Left ventricle myocardium superior (tissue), 1 donor: Measurements from ENCODE around the gene CTBP2. TPM values are rescaled to one million over a fixed set of nuclear protein-coding genes. Genes with fewer than 3 reads are reported as not detected.
"Not testable (repeated sequence)": the region's sequence is repeated elsewhere in the genome, so short reads cannot be mapped to it uniquely, and the experiment has no call there.

Source experiments
- ATAC-seq: fragments of 200-7000 bp; cut with Tn5 transposase; one replicate; pipeline ENCODE4 v1.9.1; 2020; ENCODE audit warnings: mild to moderate bottlenecking, moderate library complexity
- DNase-seq: peaks from one replicate; pipeline ENCODE4 v3.0.0-alpha.2; 2020
- intact Hi-C: fragments of 100-400 bp; cut with micrococcal nuclease; formaldehyde crosslinking; loops from one replicate; pipeline ENCODE4 v1.11.0; 2022
- total RNA-seq: library from RNA; stranded (reverse); fragmentation: NEBNext Ultra II Directional; extraction: Animal tissue kit (Norgen Biotek cat#: 25700); gene quantifications from one replicate; pipeline ENCODE4 v1.2.1, GENCODE V29; 2021
- donor health status: DM: no; HTN: yes; CAD: no; lungs with severe emphysema.

CTBP2 gene
- total RNA-seq, 1 donor from 2014 or later, result 29.3 TPM

GRCh38 chr10:125082881-125083575 is 77.3 kb downstream of the CTBP2 start:
- intact Hi-C loops, result loop anchor here (10.0 kb wide), 1 partner anchor 72 kb away; no protein-coding TSS in a partner anchor
- no peak for ATAC-seq
- DNase-seq, result no peak

DNA sequence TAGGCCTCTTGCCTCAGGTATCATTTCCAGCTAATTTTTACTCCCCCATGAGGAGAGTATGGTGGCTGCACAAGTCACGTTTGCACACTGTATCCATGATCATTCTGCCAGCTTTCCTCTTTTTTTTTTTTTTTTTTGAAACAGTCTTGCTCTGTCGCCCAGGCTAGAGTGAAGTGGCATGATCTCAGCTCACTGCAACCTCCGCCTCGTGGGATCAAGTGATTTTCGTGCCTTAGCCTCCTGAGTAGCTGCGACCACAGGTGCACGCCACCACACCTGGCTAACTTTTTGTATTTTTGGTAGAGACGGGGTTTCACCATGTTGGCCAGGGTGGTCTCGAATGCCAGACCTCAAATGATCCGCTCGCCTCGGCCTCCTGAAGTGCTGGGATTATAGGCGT is 77.9 kb downstream of the CTBP2 start:
- not testable (repeated sequence) for ATAC-seq, DNase-seq
- intact Hi-C loops, result loop anchor here (10.0 kb wide), 1 partner anchor 72 kb away; no protein-coding TSS in a partner anchor

- DNase-seq (peak; percentile 53), ATAC-seq (peak; percentile 13)
- intact Hi-C loops, result loop anchor here (10.0 kb wide), 1 partner anchor 73 kb away; no protein-coding TSS in a partner anchor
These were observed 78.4 kb downstream of the CTBP2 start for GRCh38 chr10:125081931-125082330.

DNA sequence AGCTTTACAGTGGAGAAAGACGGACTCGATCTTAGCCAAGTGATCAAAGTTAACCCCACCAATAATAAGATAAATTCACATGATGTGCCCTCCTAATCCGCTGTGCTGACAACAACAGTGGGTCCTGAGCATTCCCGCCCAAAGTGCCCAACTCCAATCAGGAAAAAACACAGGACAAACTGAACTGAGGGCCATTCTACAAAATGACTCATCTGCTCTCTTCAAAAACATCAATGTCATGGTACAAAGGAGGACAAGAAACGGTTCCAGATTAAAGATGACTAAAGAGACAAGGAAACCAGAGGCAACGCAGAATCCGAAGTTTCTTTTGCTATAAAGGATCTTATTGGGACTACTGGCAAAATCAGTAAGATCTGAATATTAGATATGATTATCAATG is 79.4 kb downstream of the CTBP2 start:
- intact Hi-C loops, result loop anchor here (10.0 kb wide), 1 partner anchor 74 kb away; no protein-coding TSS in a partner anchor
- ATAC-seq (no peak), DNase-seq (no peak)

- ATAC-seq (no peak), DNase-seq (no peak)
- intact Hi-C loops, result loop anchor here (10.0 kb wide), 1 partner anchor 75 kb away; no protein-coding TSS in a partner anchor
These were observed 80.1 kb downstream of the CTBP2 start for GRCh38 chr10:125080296-125080695.

DNA sequence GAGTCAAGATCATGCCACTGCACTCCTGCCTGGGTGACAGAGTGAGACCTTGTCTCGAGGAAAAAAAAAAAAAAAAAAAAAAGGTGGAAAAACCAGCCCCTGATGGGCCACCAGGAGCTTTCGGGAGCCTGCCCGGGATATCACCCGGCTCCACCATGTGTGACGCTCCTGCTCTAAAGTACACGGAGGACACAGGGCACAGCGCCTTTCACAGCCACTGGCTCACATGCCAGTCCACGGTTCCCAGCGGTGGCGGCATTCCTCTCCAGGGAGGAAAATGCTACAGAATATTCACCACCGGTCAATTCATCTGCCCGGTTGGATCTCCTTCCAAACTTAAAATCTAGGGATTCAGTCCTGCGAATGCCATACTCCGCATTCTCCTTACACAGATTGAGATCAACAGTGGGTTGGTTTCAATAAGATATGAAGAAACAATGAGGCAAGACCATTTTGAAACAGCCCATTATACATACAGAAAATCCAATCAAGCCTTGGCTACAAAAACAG is 81.2 kb downstream of the CTBP2 start:
- DNase-seq, result peak; percentile 68
- ATAC-seq, result peak; percentile 52
- intact Hi-C loops, result no loop called here

DNA sequence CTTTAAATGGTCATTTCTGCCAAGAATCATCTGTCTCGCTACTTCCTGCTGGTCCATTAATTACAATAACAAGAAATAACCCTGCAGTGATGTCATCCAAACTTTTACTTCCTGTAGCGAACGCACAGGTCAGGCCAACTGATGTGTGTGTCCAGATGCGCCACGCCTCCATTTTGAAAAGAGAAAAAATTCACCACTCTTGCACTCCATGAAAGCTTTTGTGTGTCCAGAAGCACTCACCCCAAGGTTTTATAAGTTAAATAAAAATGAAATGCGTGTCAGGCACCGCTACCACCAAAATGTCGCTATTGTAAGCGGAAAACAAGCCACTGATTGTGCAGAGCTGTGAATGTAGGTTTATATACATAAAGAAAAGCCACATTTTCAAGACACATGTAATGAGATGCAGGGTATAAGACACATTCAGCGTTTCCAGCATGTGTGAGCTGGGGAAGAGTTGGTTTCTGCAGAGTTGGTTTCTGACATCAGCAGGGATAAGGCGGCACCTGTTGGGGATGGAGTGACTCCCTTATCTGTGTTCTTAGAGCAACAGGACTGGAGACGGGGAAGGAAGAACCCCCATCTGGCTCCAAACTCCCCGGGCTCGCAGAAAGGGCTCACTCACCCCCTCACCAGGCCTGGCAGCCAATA is 83.3 kb downstream of the CTBP2 start:
- ATAC-seq, result peak; percentile 16
- intact Hi-C loops, result no loop called here
- DNase-seq, result no peak

DNA sequence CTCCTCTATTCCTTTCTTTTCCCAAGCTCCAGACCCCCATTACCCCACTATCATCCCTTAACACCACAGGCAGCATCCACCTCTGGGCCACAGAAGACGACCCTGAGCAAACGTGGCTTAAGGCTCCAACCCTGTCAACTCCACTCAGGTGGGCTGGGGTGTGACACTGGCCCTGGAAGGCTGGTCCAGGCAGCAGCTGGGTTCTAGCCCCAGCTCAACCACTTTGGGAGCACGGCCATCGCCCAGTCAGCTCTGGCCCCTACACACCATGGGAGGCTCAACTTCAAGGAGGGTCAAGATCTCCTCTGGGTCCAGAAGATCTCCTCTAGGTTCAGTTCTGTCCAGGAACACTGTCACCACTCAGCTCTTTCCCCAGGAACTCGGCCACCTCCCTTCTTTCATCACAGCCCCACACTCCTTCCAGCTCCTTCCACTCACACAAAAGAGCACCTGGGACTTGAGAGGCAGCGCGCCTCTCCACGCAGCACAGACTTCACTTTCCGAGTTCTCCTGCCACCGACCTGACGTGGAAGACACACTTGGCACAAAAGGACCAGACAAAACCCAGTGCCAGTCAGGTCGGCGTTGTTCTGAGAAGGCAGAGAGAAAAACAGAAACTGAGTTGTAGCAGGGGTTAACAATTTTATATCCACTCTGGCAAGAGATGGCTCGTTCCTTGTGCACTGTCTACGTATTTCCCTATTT is 84.1 kb downstream of the CTBP2 start:
- no peak for ATAC-seq
- DNase-seq, result no peak
- intact Hi-C loops, result no loop called here

GRCh38 chr10:125073996-125074395 is 86.4 kb downstream of the CTBP2 start:
- ATAC-seq (no peak), DNase-seq (no peak)
- intact Hi-C loops, result no loop called here

- intact Hi-C loops, result no loop called here
- DNase-seq (no peak), ATAC-seq (no peak)
These were observed 87.6 kb downstream of the CTBP2 start for GRCh38 chr10:125072794-125073193.

DNA sequence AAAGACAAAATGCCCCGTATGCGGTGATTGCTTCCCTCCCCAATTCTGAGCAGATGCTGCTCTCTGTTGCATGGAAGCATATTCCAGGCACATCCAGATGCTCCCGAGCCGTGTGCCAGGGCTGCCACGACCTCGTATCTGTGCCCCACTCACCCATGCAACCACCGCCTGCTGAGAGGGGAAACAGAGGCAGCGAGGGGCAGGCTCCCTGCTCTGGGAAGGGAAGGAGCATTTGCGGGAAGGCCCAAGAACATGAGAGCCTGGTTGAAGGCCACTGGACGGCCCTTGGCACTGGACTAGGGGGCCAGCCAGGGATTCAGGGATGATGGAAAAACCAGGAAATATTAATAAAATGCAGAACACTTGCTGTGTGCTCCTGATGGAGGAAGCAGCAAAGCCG is 89.4 kb downstream of the CTBP2 start:
- DNase-seq, result no peak
- ATAC-seq, result no peak
- intact Hi-C loops, result no loop called here

DNA sequence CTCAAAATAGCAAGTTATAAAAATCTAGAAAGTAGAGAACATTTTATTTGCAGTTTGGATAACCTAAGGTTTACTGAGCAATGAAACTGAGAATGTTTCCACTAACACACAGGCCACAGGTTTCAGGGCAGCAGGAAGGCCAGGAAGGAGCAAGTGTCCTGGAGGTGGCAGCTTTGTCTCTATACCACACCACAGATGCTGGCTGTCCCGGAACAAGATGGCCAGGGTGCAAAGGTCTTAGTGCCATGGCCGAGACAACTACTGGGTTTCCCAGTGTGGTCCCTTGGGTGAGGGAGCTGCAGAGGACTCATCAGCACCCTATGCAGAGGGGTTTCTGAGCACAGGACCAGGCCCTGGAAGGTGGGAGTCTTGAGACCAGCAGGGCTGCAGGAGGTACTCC is 92.0 kb downstream of the CTBP2 start:
- DNase-seq (no peak), ATAC-seq (no peak)
- intact Hi-C loops, result loop anchor here (10.0 kb wide), 1 partner anchor 74 kb away; no protein-coding TSS in a partner anchor

DNA sequence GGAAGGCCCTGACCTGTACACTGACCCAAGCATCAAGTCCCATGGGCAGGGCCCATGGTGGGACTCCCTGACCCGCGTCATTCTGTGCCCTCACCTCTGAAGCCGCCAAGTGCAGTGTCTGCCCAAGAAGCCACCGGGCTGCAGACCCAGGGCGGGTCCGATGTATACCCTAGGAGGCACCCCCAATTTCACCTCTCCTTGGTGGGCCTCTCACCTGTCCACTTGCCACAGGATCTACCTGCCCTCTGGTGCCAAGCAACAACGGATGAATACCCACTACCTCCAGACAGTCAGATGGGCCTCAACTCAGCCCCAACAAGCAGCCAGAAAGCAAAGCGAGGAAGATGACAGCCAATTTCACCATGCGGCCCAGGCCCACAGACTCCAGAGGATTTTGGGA is 92.6 kb downstream of the CTBP2 start:
- intact Hi-C loops, result loop anchor here (10.0 kb wide), 1 partner anchor 73 kb away; no protein-coding TSS in a partner anchor
- ATAC-seq (no peak), DNase-seq (no peak)

- intact Hi-C loops, result loop anchor here (10.0 kb wide), 1 partner anchor 72 kb away; no protein-coding TSS in a partner anchor
- ATAC-seq (peak; percentile 38), DNase-seq (no peak)
These were observed 93.5 kb downstream of the CTBP2 start for GRCh38 chr10:125066764-125067450.

DNA sequence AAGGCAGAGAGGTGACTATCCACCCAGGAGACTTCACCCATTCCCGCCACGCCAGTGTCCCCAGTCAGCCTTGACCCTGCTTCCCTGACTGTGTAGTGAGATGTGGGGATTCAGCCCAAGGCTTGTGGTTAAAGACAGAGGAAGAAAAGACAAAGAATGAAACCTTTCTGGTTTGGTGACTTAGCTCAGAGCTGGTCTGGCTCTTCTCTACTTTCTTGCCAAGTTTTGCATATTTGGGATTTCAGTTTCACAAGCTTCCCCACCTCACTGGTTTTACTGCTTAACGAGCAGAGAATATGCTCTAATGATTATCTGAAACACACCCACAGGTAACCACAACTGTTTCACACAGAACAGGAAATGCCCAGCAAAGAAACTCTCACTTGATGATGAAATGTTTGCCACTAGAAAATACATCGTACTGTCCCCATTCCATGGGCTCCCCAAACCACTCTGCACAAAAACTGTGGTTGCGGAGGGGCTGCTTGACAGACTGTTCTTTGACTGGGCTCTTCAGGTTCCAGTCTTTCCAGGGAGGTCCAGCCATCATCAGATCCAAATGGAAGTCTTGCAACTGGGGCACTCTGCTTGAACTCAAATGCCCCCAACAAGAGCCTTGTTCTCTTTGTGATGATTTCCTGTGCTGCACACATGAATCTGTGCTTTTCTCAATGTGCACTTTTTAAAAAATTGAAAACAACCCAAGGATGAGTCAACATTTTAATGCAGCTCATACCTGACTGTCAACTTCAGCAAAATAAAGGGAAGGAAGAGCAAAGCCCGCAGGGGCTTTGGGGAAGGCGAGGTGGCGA is 95.5 kb downstream of the CTBP2 start:
- no peak for DNase-seq
- ATAC-seq, result no peak
- intact Hi-C loops, result loop anchor here (10.0 kb wide), 1 partner anchor 70 kb away; no protein-coding TSS in a partner anchor

DNA sequence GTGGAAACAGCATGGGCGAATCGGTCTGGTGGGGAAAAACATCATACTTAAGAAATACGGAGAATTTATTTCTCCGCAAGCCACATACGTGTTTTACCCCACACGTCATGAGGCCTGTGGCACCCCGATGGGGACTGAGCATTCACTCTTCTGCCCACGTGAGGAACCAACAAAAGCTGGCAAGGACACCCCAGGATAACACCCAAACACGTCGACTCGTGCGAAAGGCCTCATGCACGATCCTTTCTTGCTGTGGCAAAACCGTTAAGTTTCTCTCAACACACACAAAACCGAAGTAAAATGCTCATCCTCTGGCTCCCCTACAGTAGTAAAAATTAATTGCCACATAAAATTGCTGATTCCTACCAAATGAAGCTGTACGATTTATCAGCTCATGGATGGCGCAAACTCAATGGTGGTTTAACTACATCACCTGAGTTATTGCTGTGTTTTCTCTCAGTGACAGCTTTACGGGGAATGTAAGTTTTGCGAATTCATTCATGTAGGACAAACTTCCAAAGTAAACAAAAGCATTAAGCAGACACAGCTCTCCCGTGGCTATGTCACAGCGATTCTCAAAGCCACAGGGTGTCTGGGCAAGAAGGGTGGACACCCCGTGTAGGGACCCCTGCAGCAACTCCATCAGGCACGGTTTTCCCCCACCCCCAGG is 97.0 kb downstream of the CTBP2 start:
- ATAC-seq, result no peak
- intact Hi-C loops, result loop anchor here (10.0 kb wide), 1 partner anchor 69 kb away; no protein-coding TSS in a partner anchor
- no peak for DNase-seq

DNA sequence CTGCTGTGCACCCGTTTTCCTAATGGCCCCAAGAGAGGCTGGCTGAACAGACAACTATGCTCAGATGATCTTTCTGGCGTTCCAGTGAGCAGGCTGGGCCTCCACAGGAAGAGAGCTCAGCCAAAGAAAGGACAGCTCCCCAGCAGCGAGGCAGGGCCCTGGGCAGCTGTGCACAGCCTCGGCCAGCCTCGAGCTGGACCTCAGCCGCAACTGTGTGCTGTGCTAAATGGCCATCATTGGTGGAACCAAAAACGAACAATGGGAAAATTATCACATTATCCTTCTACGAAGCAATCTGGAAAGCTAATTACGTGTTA is 97.5 kb downstream of the CTBP2 start:
- peak; percentile 75 for DNase-seq
- ATAC-seq, result peak; percentile 63
- intact Hi-C loops, result loop anchor here (10.0 kb wide), 1 partner anchor 68 kb away; no protein-coding TSS in a partner anchor
